PC-3 (cell line): Measurements from ENCODE around the gene ERFL. TPM values are rescaled to one million over a fixed set of nuclear protein-coding genes. Genes with fewer than 3 reads are reported as not detected.

Source experiments
- ATAC-seq: fragments of 200-7000 bp; cut with Tn5 transposase; 2 replicates; pipeline ENCODE4 v1.9.1; 2020; ENCODE audit warnings: mild to moderate bottlenecking, moderate library complexity
- BruUV-seq: library from RNA; stranded (reverse); fragments of 400-500 nt; replicated peaks from 2 replicates; lab custom pipeline; 2021; lab: Mats Ljungman, UMichigan
- CTCF ChIA-PET: fragments of 300-600 bp; sonication (Branson Sonifier 250); formaldehyde crosslinking; loops from one replicate; lab custom pipeline; 2022; ENCODE audit warnings: antibody characterized with exemption; lab: Charles Lee
- POLR2A ChIA-PET: fragments of 300-600 bp; sonication (Branson Sonifier 250); formaldehyde crosslinking; loops from one replicate; lab custom pipeline; 2022; ENCODE audit warnings: antibody characterized with exemption; ENCODE audit not compliant: unreplicated experiment; lab: Charles Lee
- DNase-seq: peaks from one replicate; pipeline ENCODE4 v3.0.0-alpha.2; 2015
- H2AFZ ChIP-seq: fragments of 300-600 bp; sonication (generic); 2 replicates; pipeline ENCODE4 v1.6.0; 2016; ENCODE audit warnings: antibody characterized with exemption, low read length
- H3F3A ChIP-seq: fragments of 300-600 bp; sonication (generic); one replicate; pipeline ENCODE4 v1.6.0; 2017; ENCODE audit warnings: antibody characterized with exemption, low read length, control low read depth, mild to moderate bottlenecking; ENCODE audit not compliant: unreplicated experiment
- H3K27ac ChIP-seq: fragments of 300-600 bp; sonication (generic); 2 replicates; pipeline ENCODE4 v1.5.1; 2016; ENCODE audit warnings: mild to moderate bottlenecking, low read length
- H3K27me3 ChIP-seq: fragments of 300-600 bp; sonication (generic); 2 replicates; pipeline ENCODE4 v1.6.1; 2016; ENCODE audit warnings: low read length, mixed read lengths
- H3K36me3 ChIP-seq: fragments of 300-600 bp; sonication (generic); 2 replicates; pipeline ENCODE4 v1.6.1; 2016; ENCODE audit warnings: low read depth, mixed run types, low read length, mixed read lengths
- H3K4me1 ChIP-seq: fragments of 300-600 bp; sonication (generic); 2 replicates; pipeline ENCODE4 v1.5.1; 2016; ENCODE audit warnings: low read length; ENCODE audit not compliant: insufficient read depth
- H3K4me2 ChIP-seq: fragments of 300-600 bp; sonication (generic); 2 replicates; pipeline ENCODE4 v1.6.0; 2016; ENCODE audit warnings: low read length
- H3K4me3 ChIP-seq: fragments of 300-600 bp; sonication (generic); 2 replicates; pipeline ENCODE4 v1.5.1; 2016; ENCODE audit warnings: mild to moderate bottlenecking, low read length, mixed read lengths
- H3K79me2 ChIP-seq: fragments of 300-600 bp; sonication (generic); 2 replicates; pipeline ENCODE4 v1.6.1; 2017; ENCODE audit warnings: low read length, mixed read lengths
- H3K9ac ChIP-seq: fragments of 300-600 bp; sonication (generic); 2 replicates; pipeline ENCODE4 v1.6.0; 2016; ENCODE audit warnings: mild to moderate bottlenecking, low read length
- H3K9me2 ChIP-seq: fragments of 300-600 bp; sonication (generic); replicated peaks from 2 replicates; pipeline ENCODE4 v1.6.1; 2016; ENCODE audit warnings: mixed run types, low read length, mixed read lengths
- H3K9me3 ChIP-seq: fragments of 300-600 bp; sonication (generic); 2 replicates; pipeline ENCODE4 v1.6.1; 2016; ENCODE audit warnings: low read length, mixed read lengths
- H4K20me1 ChIP-seq: fragments of 300-600 bp; sonication (generic); 2 replicates; pipeline ENCODE4 v1.6.1; 2016; ENCODE audit warnings: low read length, mixed read lengths
- EZH2 ChIP-seq: fragments of 300-600 bp; sonication (generic); IDR thresholded peaks from one replicate; pipeline ENCODE4 v1.6.1; 2017; ENCODE audit warnings: antibody characterized with exemption, mild to moderate bottlenecking, low read length; ENCODE audit not compliant: unreplicated experiment
- EZH2phosphoT487 ChIP-seq: fragments of 300-600 bp; sonication (generic); IDR thresholded peaks from 2 replicates; pipeline ENCODE4 v1.6.1; 2018; ENCODE audit warnings: mild to moderate bottlenecking, antibody characterized with exemption, low read length, borderline replicate concordance
- intact Hi-C: fragments of 100-400 bp; cut with micrococcal nuclease; formaldehyde crosslinking; loops from 2 replicates; pipeline ENCODE4 v1.9.0; 2023
- total RNA-seq: library from RNA; depleted of rRNA; stranded (reverse); fragments of >200 nt; gene quantifications from 2 replicates; pipeline ENCODE4 v1.2.3, GENCODE V29; 2014
- TF ChIP-seq, protein P1 (sequence below): fragments of 300-600 bp; sonication (generic); conservative IDR thresholded peaks from 2 replicates; pipeline ENCODE4 v1.5.1; 2017; ENCODE audit warnings: antibody characterized with exemption, low read depth, mild to moderate bottlenecking, low read length

The ERFL gene
- total RNA-seq, 1 experiment from 2014 or later: 0.11 TPM

DNA sequence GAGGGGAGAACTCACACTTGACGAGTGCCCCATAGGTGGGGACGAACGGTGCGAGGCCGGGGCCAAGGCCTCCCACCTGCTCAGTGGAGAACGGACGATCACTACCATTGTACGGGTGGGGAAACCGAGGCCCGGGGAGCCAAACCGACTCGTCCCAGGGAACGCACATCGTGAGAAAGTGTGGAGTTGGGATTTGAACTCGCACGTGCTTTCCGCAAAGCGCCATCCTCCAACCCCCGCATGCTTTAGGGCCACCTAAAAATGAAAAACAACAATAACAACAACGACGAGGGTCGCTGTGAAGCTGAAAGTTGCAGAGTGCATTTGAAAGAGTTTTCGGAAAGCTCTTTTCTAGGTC is 44.8 kb downstream of the ERFL start:
- H3K9me3 ChIP-seq: no peaks in the 10 kb centered on the region
- no peaks in the 10 kb centered on the region for H4K20me1 ChIP-seq
- no peak for TF ChIP-seq EZH2
- no peak for TF ChIP-seq EZH2phosphoT487
- TF ChIP-seq, protein P1, sequence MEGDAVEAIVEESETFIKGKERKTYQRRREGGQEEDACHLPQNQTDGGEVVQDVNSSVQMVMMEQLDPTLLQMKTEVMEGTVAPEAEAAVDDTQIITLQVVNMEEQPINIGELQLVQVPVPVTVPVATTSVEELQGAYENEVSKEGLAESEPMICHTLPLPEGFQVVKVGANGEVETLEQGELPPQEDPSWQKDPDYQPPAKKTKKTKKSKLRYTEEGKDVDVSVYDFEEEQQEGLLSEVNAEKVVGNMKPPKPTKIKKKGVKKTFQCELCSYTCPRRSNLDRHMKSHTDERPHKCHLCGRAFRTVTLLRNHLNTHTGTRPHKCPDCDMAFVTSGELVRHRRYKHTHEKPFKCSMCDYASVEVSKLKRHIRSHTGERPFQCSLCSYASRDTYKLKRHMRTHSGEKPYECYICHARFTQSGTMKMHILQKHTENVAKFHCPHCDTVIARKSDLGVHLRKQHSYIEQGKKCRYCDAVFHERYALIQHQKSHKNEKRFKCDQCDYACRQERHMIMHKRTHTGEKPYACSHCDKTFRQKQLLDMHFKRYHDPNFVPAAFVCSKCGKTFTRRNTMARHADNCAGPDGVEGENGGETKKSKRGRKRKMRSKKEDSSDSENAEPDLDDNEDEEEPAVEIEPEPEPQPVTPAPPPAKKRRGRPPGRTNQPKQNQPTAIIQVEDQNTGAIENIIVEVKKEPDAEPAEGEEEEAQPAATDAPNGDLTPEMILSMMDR: no peak
- H3K4me2 ChIP-seq: peak overlapping the region; percentile 98
- POLR2A ChIA-PET: interaction anchor here (0.6 kb wide), 1 partner anchor 106 kb away, joined by 5 read pairs; no protein-coding TSS in a partner anchor
- CTCF ChIA-PET: no interaction called here
- peak overlapping the region; percentile 88 for H3K9ac ChIP-seq
- no peak for ATAC-seq
- peak overlapping the region; percentile 98 for H3K4me3 ChIP-seq
- H3F3A ChIP-seq: no peaks in the 10 kb centered on the region
- no TSS peak for BruUV-seq
- H3K36me3 ChIP-seq: no peaks in the 10 kb centered on the region
- intact Hi-C loops: no loop called here
- peak overlapping the region; percentile 80 for H2AFZ ChIP-seq
- peaks cover 30% of the 10 kb centered on the region for H3K4me1 ChIP-seq
- no peak for DNase-seq
- H3K79me2 ChIP-seq: peaks cover 40% of the 10 kb centered on the region
- no peaks in the 10 kb centered on the region for H3K27me3 ChIP-seq
- H3K27ac ChIP-seq: peak overlapping the region; percentile 25
- H3K9me2 ChIP-seq: no peaks in the 10 kb centered on the region

DNA sequence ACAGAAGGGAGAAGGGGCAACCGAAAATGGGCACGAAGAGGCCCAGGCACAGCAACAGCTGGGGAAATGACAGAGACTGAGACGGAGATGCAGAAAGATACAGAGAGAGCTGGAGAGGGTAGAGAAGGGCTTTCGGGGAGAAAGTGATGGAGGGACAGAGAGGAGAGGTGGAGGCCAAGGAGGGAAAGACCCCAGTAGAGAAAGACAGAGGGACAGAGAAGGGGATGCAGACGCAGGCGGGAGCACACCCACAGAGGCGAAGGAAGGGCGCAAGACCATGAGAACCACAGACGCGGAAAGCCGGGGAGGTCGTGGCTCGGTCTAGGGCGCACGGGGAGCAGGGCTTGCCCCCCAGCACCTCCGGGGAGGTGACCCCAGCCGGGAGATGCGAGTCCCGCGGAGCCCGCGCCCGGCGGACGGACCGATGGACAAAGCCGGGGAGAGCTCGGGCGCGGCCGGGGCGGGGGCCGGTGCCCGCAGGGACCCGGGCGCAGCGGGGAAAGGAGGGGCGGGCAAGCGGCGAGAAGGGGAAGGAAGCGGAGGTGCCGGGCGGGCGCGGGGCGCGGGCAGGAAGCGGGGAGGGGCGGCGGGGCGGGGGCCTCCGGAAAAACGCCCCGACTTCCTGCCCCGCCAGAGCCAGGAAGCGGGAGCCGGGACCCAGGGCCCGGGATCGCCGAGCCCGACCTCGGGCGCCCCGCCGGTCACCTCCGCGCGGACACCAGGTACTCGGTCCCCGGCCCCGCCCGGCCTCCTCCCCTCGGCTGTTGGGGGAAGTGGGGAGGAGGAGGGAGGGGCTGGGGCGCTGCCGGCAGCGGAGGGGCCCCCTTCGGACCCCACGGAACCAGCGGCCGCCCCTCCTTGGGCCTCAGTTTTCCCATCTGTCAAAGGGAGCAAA is 45.4 kb downstream of the ERFL start, which contains the start of gene ARHGEF1:
Gene ARHGEF1 (plus strand): TSS at position 617 of the 895 bp plus-strand sequence. CDS start 4,899 bp downstream, outside the sequence.
- H2AFZ ChIP-seq: peak within 1 kb of the TSS; percentile 80
- POLR2A ChIA-PET: interaction anchor here (0.6 kb wide), 1 partner anchor 105 kb away, joined by 5 read pairs; no protein-coding TSS in a partner anchor
- H3F3A ChIP-seq: no peaks in the 10 kb centered on the region
- peak within 1 kb of the TSS; percentile 98 for H3K4me3 ChIP-seq
- H3K9me2 ChIP-seq: no peaks in the 10 kb centered on the region
- H3K4me2 ChIP-seq: peak within 1 kb of the TSS; percentile 98
- DNase-seq: peak; percentile 35
- no TSS peak for BruUV-seq
- H3K79me2 ChIP-seq: peaks cover 38% of the 10 kb centered on the region
- peak; percentile 5; the same call in 1 of the 2 replicates for ATAC-seq
- peak within 1 kb of the TSS; percentile 88 for H3K9ac ChIP-seq
- no peaks in the 10 kb centered on the region for H3K36me3 ChIP-seq
- intact Hi-C loops: no loop called here
- TF ChIP-seq, protein P1: no peak
- TF ChIP-seq EZH2 (no peak), EZH2phosphoT487 (no peak)
- H3K9me3 ChIP-seq: no peaks in the 10 kb centered on the region
- CTCF ChIA-PET: no interaction called here
- H4K20me1 ChIP-seq: no peaks in the 10 kb centered on the region
- H3K27ac ChIP-seq: peak within 1 kb of the TSS; percentile 25
- no peaks in the 10 kb centered on the region for H3K27me3 ChIP-seq
- H3K4me1 ChIP-seq: peaks cover 26% of the 10 kb centered on the region
